ENCODE results near the gene BICRAL.
"Not testable (repeated sequence)": the region's sequence is repeated elsewhere in the genome, so short reads cannot be mapped to it uniquely, and the experiment has no call there.

Gene BICRAL, protein sequence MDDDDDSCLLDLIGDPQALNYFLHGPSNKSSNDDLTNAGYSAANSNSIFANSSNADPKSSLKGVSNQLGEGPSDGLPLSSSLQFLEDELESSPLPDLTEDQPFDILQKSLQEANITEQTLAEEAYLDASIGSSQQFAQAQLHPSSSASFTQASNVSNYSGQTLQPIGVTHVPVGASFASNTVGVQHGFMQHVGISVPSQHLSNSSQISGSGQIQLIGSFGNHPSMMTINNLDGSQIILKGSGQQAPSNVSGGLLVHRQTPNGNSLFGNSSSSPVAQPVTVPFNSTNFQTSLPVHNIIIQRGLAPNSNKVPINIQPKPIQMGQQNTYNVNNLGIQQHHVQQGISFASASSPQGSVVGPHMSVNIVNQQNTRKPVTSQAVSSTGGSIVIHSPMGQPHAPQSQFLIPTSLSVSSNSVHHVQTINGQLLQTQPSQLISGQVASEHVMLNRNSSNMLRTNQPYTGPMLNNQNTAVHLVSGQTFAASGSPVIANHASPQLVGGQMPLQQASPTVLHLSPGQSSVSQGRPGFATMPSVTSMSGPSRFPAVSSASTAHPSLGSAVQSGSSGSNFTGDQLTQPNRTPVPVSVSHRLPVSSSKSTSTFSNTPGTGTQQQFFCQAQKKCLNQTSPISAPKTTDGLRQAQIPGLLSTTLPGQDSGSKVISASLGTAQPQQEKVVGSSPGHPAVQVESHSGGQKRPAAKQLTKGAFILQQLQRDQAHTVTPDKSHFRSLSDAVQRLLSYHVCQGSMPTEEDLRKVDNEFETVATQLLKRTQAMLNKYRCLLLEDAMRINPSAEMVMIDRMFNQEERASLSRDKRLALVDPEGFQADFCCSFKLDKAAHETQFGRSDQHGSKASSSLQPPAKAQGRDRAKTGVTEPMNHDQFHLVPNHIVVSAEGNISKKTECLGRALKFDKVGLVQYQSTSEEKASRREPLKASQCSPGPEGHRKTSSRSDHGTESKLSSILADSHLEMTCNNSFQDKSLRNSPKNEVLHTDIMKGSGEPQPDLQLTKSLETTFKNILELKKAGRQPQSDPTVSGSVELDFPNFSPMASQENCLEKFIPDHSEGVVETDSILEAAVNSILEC

GRCh38 chr6:42781796-42782688, at the start of gene BICRAL:
Gene BICRAL (plus strand): TSS chr6:42782052. CDS start chr6:42822023, 39,971 bp downstream.
- peak; percentile 76 for DNase-seq

- not testable (repeated sequence) for DNase-seq
Observed at GRCh38 chr6:42733867-42734481, 47.9 kb upstream of the BICRAL start.

GRCh38 chr6:42735976-42736375, 45.9 kb upstream of the BICRAL start:
- DNase-seq = no peak

DNA sequence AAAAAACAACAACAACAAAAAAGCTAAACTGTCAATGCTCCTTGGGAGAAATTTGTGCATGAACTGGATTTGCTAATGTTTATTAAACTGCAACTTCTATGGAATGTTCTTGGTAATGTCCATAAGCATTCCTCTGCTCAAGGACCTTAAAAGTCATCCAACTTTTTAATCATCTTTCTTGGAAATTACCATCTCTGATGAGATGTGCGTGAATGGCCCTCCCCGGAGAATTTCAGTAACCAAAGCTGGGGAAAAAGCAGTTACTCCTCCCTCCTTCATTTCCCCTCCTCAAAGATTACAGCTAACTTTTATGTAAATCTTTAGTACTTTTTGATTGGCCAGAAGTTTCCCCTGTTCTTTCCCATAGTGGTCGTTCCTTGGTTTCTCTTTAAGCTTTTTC, 41.1 kb upstream of the BICRAL start:
- no peak for DNase-seq

GRCh38 chr6:42742116-42742894, 39.5 kb upstream of the BICRAL start:
- peak; percentile 61 for DNase-seq

GRCh38 chr6:42744351-42744893, 37.4 kb upstream of the BICRAL start:
- no peak for DNase-seq

DNA sequence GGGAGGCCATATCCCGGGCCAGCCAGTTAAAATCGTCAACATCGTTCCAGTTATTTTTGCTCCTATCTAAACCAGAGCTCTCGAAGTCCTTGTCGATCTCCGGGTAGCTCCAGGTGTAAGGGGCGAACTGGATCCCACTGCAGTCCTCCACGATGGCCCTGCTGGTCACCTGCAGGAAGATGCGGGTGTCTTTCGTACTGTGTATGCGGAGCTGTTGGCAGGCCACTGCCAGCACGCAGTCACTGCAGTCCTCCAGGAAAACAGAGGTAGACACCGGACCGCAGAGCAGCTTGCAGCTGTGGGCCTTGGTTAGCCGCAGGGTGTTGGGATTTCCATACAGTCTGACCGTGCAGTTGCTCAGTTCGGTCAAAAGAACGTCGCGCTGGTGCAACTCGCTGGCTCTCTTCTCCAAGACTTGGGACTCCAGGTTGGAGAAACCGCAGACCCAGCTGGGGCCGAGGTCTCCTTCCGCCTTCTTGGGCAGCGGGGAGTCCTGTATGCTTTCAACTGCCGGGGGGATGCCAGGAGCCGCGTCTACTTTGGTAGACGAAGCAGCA, 36.7 kb upstream of the BICRAL start:
- DNase-seq = no peak

GRCh38 chr6:42745640-42746462, 36.0 kb upstream of the BICRAL start, which contains the start of gene TBCC:
Gene TBCC (minus strand): TSS chr6:42746103. CDS start chr6:42746073, 30 bp downstream.
- DNase-seq = peak; percentile 99

- peak; percentile 89 for DNase-seq
Observed at GRCh38 chr6:42746463-42747391, 35.1 kb upstream of the BICRAL start.

- DNase-seq = no peak
Observed at GRCh38 chr6:42748203-42748898, 33.5 kb upstream of the BICRAL start.

GRCh38 chr6:42751055-42751454, 30.8 kb upstream of the BICRAL start:
- no peak for DNase-seq

DNA sequence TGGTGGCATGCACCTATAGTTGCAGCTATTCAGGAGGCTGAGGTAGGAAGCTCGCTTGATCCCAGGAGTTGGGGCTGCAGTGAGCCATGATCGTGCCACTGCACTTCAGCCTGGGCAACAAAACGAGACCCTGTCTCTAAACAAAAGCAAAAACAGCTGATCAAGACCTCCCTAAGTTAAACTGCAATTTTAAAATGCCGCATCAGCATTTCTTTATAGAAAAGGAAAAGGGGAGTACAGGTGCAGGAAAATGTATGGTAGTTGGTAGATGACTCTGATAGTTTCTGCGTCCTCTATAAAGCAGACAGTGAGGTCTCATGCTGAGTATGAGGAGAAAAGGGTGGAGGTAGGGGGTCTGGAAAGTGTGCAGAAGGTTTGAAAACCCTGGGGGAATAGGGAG, 27.1 kb upstream of the BICRAL start:
- DNase-seq = no peak

GRCh38 chr6:42756722-42757121, 25.1 kb upstream of the BICRAL start:
- DNase-seq = no peak

GRCh38 chr6:42758756-42759430, 23.0 kb upstream of the BICRAL start:
- no peak for DNase-seq

DNA sequence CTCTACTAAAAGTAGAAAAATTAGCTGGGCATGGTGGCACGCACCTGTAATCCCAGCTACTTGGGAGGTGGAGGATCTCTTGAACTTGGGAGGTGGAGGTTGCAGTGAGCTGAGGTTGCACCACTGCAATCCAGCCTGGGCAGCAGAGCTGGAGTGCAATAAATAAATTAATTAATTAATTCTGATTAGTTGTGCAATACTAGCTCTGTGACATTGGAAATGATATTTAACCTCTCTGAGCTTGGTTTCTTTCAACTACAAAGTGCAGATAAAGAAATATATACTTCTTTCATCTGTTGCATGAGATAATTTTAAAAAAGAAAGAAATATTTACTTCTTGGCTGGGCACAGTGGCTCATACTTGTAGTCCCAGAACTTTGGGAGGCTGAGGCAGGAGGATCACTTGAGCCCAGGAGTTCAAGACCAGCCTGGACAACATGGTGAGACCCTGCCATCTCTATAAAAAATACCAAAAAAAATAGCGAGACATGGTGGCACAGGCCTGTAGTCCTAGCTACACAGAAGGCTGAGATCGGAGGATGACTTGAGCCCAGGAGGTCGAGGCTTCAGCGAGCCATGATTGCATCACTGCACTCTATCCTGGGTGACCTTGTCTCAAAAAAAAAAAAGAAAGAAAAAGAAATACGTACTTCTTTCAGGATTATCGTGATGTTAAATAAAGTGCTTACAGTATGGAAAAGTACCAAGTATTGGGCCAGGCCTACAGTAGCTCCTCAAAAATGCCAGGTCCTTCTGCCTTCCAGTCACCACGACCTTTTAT, 20.4 kb upstream of the BICRAL start:
- DNase-seq = no peak

GRCh38 chr6:42762426-42762859, 19.4 kb upstream of the BICRAL start:
- DNase-seq = no peak
